ENCODE results near the gene PI4KA. TPM values are rescaled to one million over a fixed set of nuclear protein-coding genes. Genes with fewer than 3 reads are reported as not detected.
A peak's percentile ranks its signal among the peaks of the same experiment; 100 is the strongest.
"Not testable (repeated sequence)": the region's sequence is repeated elsewhere in the genome, so short reads cannot be mapped to it uniquely, and the experiment has no call there.

PI4KA gene
- polyA plus RNA-seq, 3 donors: 56.5 to 58.7 (median 57.4) TPM

DNA sequence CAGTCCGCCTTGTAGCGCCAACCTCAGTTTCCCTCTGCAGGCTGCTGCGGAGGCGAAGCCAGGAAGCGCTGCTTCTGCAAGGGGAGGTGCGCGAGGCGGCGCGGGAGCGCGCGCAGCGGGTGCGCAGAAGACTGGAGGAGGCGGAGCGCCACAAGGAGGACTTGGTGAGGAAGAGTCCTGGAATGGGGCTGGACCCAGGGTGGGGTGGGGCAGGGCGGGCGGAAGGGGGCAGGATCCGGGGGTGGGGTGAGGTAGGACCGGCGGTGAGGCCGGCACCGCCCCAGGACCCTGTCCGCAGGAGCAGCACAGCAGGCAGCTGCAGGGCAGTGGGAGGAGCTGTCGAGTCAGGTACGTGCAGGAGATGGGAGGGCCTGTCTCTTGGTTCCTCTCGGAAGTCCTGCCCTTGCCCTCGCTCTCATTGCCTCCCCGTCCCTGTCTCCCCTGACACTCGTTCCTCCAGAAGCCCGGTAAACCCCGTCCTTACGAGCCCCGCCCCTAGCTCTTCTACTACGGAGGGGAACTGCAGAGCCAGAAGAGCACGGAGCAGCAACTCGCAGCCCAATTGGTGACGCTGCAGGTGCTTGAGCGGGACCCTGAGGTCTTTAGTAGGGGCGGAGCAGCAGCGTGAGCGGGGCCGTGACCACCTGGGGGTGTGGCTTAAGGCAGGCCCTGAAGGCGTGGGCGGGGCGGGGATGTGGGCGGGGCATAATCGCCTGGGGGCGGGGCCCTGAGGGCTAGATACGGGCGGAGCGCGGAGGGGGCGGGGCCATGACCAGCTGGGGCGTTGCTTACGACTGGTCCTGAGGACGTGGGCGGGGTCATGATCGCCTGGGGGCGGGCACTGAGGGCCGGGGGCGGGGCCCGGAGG, 155.8 kb downstream of the PI4KA start:
- DNase-seq (ENCODE audit: low read depth in 3 of 3, low spot score in 2 of 3): peak; percentile 64 to 77 (median 70)

DNA sequence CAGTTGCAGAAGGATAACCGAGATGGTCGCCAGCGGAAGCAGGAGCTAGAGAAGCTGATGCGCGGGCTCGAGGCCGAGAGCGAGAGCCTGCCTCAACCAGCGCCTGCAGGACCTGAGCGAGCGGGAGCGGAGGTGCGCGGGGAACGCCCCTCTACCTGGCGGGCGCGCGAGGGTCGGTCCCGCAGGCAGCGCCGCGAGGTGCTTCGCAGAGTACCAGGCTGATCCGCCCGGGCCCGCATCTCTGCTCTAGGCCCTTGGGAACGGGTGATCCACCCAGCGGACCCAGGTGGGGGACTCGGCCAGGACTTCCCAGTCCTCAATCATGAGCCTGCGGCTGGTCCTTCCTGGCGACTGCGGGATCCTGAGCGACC, 156.5 kb downstream of the PI4KA start:
- not testable (repeated sequence) for DNase-seq (ENCODE audit: low read depth in 3 of 3, low spot score in 2 of 3)

DNA sequence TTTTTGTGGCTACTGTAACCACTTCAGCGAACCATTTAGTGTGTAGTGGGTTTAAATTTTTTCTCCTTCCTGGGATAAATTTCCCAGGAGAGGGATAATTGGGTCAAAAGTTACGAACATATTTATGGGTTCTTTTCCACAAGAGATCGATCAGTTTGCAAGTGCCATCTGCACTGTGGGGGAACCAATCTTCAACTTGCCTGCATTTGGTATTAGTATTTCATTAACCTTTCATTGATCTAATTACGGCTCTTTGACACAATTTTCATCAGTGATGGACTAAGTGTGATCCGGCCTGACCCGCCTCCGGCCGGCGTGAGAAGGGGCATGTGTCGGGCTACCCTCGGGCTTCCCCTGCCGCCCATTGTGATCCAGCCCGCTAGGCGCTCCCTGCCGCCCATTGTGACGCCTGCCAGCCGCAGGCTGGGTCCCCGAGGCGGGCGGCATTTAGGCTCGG, 156.9 kb downstream of the PI4KA start:
- DNase-seq (ENCODE audit: low read depth in 3 of 3, low spot score in 2 of 3): not testable (repeated sequence)

DNA sequence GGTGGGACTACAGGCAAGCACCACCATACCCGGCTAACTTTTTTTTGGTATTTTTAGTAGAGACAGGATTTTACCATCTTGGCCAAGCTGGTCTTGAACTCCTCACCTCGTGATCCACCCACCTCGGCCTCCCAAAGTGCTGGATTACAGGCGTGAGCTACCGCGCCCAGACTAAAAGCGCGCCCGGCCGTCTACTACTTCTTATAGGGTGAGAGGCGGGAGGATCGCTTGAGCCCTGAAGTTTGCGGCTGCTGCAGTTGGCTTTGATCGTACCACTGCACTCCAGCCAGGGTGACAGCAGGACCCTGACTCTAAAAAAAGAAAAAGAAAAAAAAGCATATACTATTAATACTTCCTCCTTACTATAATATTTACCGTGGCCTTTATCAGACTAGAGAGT, 158.3 kb downstream of the PI4KA start:
- DNase-seq (ENCODE audit: low read depth in 3 of 3, low spot score in 2 of 3): not testable (repeated sequence)

DNA sequence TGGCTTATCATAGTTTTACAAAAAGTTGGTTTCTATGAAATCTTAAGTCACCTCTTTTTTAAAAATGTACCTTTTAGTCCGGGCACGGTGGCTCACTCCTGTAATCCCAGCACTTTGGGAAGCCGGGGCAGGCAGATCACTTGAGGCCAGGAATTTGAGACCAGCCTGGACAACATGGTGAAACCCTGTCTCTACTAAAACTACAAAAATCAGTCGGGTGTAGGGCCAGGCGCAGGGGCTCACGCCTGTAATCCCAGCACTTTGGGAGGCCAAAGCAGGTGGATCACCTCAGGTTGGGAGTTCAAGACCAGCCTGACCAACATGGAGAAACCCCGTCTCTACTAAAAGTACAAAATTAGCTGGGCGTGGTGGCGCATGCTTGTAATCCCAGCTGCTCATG, 158.8 kb downstream of the PI4KA start:
- not testable (repeated sequence) for DNase-seq (ENCODE audit: low read depth in 3 of 3, low spot score in 2 of 3)

DNA sequence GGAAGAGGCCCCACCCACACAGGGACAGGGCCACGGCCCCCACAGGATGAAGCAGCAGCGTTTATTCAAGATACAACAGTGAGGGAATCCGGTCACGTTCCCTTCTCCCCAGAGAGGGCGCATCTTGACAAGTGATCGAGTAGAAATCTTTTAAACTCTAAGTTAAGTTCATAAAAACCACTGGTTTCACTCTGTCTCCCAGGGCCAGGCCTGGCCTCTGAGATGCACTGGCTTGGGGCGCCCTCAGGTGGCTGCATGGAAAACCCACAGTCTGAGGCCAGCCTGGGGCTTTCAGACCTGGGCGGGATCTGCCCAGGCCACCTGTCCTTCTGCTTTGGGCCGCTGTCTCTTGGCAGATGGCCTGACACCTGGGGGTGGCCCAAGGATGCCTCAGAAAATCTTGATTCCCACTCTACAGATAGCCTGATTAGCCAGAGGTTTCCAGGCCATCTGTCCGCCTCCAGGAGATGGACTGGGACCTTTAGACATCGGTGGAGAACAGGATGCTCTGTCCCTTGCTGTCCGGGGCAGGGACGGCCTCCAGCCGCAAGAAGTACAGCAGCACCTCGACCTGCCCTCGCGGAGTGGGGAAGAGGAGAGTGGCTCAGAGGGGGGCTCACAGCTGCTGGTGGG, 161.0 kb downstream of the PI4KA start:
- DNase-seq (ENCODE audit: low read depth in 3 of 3, low spot score in 2 of 3): peak; percentile 26 to 62 (median 39)

DNA sequence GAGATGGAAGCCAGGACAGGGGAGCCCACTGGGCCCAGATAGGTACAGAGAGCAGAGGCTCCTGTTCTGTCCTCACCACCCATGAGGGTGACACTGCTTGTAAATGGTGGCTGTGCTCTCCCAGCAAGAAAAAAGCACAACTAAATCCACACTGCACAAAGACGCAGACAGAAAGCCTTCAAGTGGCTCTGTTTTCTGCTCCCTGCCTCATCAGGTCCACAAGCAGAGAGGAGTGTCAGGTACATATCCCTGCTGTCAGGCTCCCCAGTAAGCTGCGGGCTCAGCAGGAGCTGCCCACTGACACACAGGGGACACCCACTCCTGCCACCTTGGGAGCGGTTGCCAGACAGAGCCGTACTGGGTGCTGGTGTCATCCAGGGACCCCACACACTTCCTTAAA, 162.6 kb downstream of the PI4KA start:
- DNase-seq (ENCODE audit: low read depth in 3 of 3, low spot score in 2 of 3): not testable (repeated sequence)

DNA sequence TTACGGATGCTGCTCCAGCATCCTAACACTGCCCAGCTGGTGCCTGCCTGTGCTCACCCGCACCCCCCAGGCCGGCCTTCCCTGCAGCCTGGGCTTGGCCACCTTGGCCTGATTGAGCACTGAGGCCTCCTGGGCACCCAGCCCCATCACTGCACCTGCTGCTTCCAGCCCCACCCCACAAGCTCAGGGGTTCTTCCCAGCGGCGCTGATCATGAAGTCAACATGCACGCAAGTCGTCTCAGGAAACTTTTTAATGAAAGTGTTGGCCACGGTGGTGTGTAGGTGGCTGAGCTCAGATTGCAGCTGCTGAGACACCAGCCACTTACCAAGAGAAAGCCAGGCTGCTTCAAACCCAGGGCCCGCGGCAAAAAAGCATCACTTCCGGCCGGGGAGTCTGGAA, 163.4 kb downstream of the PI4KA start:
- not testable (repeated sequence) for DNase-seq (ENCODE audit: low read depth in 3 of 3, low spot score in 2 of 3)

DNA sequence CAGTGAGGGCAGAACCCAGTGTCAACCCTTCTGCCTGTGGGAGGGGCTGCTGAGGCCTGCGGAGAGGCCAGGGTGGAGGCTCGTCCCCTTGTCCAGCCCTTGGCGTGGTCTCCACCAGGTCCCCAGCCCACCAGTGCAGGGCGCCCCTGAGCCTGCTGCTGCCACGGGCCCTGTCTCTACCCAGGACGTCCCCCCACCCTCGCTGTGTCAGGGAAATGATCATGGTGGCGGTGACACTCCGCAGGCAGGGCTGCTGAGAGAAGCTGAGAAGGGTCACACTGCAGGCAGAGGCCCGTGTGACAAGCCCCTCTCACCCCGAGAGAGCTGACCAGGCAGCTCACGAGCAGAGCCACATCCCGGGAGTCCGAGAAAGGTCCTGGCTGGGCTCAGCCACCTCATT, 164.4 kb downstream of the PI4KA start:
- not testable (repeated sequence) for DNase-seq (ENCODE audit: low read depth in 3 of 3, low spot score in 2 of 3)

DNA sequence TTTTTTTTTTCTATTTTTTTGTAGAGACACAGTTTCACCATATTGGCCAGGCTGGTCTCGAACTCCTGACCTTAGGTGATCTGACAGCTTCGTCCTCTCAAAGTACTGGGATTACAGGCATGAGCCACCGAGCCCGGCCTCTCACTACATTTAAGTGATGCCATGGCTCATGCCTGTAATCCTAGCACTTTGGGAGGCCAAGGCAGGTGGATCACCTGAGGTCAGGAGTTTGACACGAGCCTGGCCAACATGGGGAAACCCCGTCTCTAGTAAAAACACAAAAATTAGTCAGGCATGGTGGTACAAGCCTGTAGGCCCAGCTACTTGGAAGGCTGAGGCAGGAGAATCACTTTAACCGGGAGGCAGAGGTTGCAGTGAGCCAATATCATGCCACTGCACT, 165.7 kb downstream of the PI4KA start:
- DNase-seq (ENCODE audit: low read depth in 3 of 3, low spot score in 2 of 3): not testable (repeated sequence)

DNA sequence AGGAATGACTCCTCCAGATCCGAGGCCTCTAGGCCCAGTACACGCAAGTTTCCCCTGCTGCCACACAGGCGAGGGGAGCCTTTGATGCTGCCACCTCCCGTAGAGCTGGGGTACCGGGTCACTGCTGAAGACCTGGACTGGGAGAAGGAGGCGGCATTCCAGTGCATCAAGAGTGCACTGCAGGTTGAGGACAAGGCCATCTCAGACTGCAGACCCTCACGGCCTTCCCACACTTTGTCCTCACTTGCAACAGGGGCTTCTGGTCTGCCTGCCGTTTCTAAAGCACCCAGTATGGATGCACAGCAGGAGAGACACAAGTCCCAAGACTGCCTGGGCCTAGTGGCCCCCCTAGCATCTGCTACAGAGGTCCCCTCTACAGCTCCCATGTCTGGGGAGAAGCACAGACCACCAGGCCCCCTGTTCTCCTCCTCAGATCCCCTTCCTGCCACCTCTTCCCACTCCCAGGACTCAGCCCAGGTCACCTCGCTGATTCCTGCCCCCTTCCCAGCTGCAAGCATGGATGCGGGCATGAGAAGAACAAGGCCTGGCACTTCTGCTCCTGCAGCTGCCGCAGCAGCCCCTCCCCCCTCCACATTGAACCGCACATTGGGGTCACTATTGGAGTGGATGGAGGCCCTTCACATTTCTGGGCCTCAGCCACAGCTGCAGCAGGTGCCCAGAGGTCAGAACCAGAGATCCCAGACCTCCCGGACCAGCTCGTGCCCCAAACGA, 167.9 kb downstream of the PI4KA start:
- DNase-seq (ENCODE audit: low read depth in 3 of 3, low spot score in 2 of 3): not testable (repeated sequence)

DNA sequence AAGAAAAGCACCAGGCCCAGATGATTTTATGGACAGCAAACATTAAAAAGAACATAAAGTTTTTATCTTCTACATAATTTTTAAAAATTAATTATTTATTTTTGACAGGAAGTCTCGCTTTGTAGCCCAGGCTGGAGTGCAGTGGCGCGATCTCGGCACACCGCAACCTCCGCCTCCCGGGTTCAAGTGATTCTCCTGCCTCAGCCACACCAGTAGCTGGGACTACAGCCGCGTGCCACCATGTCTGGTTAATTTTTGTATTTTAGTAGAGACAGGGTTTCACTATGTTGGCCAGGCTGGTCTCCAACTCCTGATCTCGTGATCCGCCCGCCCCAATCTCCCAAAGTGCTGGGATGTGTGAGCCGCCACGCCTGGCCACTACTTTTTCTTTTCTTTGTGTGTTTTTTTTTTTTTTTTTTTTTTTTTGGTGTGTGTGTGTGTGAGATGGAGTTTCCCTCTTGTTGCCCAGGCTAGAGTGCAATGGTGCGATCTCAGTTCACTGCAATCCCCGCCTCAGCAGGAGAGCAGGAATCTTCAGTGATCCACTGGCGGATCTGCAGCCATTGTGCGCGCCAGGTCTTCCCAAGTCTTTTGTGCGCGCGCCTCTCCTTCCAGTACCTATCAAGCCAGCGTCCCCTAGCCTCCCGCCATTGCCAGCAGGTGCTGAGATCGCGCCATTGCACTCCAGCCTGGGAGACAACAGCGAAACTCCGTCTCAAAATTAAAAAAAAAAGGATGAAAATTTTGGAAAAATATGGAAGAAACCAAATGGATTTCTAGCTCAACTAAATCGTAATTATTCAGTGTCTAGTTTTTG, 171.0 kb downstream of the PI4KA start:
- not testable (repeated sequence) for DNase-seq (ENCODE audit: low read depth in 3 of 3, low spot score in 2 of 3)

DNA sequence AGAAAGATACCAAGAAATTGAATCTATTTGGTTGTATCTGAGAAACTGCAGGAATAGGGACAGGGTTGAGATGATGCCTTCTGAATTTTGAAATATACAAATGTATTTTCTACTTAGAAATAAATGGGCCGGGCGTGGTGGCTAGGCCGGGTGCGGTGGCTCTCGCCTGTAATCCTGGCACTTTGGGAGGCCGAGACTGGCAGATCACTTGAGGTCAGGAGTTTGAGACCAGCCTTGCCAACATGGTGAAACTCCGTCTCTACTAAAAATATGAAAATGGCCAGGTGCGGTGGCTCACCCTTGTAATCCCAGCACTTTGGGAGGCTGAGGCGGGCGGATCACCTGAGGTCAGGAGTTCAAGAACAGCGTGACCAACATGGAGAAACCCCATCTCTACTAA, 172.8 kb downstream of the PI4KA start:
- DNase-seq (ENCODE audit: low read depth in 3 of 3, low spot score in 2 of 3): not testable (repeated sequence)

DNA sequence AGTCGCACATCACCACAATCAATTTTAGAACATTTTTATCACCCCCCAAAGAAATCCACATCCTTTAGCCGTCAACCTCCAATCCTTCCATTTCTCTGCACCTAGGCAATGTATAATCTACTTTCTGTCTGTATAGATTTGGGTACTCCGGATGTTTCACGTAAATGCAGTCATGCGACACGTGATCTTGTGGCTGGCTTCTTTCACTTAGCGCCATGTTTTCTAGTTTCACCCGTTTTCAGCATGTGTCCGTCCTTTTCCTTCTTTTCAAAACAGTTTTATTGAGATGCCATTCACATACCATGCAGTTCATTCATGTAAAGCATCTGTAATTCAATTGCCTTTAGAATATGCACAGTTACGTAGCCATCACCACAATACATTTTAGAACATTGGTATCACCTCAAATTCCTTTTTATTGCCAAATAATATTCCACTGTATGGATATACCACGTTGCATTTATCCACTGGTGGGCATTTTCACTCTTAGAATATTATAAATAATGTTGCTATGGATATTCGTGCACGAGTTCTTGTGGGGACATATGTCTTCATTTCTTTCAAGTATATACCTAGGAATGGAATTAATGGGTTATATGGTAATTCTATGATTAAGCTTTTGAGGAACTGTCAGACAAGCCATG, 179.7 kb downstream of the PI4KA start:
- not testable (repeated sequence) for DNase-seq (ENCODE audit: low read depth in 3 of 3, low spot score in 2 of 3)

DNA sequence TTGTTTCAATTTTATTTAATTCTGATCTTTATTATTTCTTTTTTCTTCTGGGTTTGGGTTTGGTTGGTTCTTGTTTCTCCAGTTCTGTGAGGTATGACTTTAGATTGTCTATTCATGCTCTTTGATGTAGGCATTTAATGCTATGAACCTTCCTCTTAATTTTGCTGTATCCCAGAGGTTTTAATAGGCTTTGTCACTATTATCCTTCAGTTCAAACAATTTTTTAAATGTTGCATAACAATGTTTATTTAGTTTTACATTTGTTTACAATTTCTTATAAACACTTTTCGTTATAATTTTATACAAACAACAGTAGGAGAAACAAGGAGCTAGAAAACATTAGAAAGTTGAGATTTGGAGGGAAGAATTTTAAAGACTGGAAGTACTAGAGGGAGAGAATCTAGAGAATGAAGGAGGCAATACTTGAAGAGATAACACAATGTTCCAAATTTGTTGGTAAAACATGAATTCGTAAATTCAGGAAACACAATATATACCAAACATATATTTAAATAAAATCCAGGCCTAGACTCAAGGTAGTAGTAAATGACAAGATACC, 180.8 kb downstream of the PI4KA start:
- DNase-seq (ENCODE audit: low read depth in 3 of 3, low spot score in 2 of 3): no peak

DNA sequence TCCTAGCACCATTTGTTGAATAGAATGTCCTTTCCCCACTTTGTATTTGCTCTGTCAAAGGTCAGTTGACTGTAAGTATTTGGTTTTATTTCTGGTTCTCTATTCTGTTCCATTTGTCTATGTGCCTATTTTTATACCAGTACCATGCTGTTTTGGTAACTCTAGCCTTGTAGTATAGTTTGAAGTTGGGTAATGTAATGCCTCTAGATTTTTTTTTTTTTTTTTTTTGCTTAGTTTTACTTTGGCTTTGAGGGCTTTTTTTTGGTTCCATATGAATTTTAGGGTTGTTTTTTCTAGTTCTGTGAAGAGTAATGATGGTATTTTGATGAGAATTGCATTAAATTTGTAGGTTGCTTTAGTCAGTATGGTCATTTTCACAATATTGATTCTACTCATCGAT, 183.0 kb downstream of the PI4KA start:
- DNase-seq (ENCODE audit: low read depth in 3 of 3, low spot score in 2 of 3): not testable (repeated sequence)

DNA sequence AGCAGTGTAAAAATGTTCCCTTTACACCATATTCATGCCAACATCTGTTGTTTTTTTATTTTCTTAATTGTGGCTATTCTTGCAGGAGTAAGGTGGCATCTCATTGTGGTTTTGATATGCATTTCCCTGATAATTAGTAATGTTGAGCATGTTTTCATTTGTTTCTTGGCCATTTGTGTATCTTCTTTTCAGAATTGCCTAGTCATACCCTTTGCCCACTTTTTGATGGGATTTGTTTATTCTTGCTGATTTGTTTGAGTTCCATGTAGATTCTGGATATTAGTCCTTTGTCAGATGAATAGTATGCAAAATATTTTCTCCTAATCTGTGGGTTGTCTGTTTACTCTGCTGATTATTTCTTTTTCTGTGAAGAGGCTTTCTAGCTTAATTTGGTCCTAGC, 183.6 kb downstream of the PI4KA start:
- DNase-seq (ENCODE audit: low read depth in 3 of 3, low spot score in 2 of 3): no peak

DNA sequence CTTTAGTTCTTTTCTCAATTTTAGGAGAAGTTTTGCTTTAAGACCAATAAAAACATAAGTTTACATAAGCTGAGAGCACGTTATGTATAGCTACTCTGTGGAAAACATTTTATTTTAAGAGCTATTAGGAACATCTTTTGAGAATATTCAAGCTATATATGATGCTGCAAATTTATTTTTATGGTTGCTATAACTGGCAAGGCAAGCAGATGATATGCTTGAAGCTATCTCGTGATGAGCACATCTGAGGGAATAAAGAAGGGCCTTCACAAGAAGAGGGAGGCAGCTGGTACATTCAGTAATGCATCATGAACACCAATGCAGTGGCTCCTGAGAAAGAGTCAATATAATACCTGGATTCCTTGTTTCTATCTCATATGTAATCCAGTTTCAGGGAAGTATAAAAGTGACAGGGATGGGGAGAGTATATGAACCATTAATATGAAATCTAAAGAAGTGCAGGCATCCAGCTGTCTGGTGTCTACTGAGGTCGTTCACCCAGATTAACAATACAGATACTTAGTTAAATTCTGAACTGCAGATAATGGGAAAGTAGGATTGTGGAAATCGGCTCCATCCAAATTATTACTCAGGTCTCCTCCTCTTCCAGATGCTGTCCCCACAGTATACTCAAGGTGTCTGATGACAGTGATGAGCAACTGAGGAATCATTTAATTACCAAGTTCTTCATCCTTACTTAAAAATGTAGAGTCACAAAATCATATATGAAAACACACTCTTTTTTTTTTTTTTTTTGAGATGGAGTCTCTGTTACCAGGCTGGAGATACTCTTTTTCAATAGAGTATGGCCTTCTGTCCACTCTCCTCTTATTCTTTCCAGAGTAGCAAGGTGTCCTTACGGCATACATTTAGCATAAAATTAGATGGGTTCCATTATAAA, 185.1 kb downstream of the PI4KA start:
- no peak for DNase-seq (ENCODE audit: low read depth in 3 of 3, low spot score in 2 of 3)

DNA sequence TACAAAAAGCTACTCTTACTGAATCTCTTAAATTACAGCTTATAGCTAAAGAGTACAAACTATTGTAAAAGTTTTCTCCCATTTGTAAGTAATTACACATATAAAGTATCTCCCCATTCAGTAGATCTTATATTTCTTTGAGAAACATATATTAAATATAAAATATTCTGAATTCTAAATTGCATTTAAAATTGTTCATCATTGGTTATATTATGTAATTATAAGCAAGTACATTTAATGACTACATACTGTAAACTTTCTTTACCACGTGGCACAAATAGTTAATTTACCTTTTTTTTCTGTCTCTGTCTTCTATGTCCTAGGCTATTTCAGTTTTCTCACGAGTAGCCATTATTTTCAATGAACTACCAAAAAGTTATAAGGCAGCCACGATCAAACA, 185.9 kb downstream of the PI4KA start:
- no peak for DNase-seq (ENCODE audit: low read depth in 3 of 3, low spot score in 2 of 3)

Data from right renal cortex interstitium (tissue), 3 donors.